ENCODE results near the gene LEAP2.

LEAP2 gene, protein sequence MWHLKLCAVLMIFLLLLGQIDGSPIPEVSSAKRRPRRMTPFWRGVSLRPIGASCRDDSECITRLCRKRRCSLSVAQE

DNA sequence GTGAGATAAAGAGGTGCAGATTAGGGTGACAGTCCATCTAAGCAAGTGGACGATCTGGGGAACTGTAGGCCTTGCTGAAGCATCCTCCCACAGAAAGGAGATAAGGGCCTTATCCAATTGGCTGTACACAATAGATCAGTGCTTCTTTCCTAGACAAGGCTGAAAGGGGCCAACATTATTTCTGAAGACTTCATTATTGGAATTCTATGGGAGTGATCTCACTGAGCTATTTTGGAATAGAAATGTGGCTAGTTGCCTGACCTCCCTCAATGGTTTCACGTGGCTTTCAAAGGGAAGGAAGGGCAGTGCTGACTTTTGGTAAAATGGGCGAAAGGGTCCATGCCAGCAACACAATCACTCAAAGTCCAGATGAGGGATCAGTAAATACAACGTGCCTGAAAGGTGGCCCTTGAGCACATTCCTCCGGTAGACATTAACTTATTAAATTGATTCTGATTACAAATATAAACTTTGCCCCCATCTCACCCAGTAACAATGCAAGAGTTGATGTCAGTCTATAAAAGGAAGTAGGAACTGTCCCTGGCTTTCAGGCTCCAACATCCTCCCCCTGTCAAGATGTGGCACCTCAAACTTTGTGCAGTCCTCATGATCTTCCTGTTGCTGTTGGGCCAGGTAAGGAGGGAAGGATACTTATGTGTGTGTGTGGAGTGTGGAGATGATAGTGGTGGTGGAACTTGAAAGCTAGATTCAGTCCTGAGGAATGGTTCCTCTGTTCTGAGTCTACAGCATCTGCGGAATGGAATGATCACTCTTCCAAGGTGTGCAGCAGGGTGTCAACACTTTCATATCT is at the start of gene LEAP2:
TSS of gene LEAP2 (plus strand) at position 550 of the 811 bp plus-strand sequence. CDS start at position 577, 27 bp downstream.
- DNase-seq, result peak; percentile 36

DNA sequence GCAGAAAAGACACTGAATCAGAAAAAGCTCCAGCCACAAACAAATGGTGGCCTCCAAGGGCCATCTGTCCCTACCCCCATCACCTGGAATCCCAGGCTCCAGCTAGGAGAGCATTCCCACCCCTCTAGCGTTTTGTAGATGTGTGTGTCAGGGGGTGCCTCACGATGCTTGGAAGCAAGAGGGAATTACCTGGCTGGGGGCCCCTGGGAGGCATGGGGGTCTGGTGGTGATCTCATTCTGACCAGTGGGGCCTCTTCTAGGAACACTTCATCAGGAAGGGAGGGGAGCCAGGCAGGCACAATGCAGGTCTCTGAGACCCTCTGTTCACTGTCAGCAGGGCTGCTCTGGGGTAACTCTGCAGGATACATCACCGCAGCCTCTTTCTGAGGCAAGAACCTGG is 49.0 kb upstream of the LEAP2 start:
- no peak for DNase-seq

- DNase-seq, result peak; percentile 37
Measured at GRCh38 chr5:132825033-132825833, 48.2 kb upstream of the LEAP2 start.

DNA sequence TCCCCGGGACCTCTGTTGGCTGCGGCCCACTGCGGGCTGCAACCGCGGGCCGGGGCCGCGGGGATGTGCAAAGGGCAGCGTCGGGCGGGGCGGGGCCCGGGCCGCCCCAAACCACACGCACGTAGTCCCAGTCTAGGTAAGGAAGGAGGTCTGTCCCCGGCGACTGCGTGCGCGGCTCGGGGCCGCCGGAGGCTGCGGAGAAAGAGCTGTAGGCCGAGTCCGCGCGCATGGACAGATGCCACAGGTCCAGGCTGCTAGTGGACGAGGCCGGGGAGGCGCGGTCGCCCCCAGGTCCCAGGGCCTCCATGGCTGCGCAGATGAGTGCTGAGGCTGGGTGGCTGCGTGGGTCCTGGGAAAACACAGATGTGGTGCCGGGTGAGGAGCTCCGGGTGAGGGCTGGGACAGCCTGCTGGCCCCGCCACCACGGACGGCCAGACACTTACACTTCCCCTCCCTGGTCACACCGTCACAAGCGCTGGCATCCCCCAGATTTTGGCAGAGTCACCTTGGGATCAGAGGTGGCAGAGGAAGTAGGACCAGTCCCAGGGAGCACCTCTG is 47.6 kb upstream of the LEAP2 start:
- DNase-seq, result no peak

GRCh38 chr5:132826424-132827082 is 46.9 kb upstream of the LEAP2 start:
- no peak for DNase-seq

DNA sequence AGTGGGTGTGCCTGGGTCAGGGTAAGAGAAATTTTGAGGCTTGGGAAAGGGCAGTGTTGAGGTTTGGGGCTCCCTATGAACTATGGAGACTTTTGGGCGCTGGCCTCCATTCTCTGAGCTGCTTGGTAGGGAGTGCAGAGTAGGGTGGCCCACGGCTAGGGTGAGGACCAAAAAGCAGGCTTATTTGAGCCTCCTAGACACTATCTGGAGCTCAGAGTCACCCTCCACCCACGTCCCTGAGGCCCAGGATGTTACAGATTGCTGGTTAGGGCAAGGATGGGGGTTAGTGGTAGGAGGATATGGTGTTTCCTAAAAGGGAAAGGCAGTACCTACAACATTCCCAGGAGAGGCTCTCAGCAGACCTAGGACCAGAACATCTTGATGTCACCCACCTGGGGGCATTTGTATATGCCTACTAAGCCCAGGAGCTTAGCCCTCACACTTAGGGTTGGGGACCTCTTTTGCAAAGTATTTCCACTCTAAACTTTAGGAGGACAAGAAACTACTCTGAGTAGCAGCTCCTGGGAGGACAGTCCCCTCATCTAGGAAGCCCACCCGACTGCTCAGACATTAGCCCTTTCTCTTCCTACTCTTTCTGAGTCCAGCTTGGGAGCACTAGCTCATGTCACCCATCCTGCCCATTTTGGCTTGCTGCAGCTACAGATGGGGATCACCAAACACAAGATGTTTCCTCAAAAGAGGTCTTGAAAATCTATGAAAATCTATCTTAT is 45.4 kb upstream of the LEAP2 start:
- no peak for DNase-seq

- DNase-seq, result no peak
Measured at GRCh38 chr5:132828846-132829494, 44.5 kb upstream of the LEAP2 start.

DNA sequence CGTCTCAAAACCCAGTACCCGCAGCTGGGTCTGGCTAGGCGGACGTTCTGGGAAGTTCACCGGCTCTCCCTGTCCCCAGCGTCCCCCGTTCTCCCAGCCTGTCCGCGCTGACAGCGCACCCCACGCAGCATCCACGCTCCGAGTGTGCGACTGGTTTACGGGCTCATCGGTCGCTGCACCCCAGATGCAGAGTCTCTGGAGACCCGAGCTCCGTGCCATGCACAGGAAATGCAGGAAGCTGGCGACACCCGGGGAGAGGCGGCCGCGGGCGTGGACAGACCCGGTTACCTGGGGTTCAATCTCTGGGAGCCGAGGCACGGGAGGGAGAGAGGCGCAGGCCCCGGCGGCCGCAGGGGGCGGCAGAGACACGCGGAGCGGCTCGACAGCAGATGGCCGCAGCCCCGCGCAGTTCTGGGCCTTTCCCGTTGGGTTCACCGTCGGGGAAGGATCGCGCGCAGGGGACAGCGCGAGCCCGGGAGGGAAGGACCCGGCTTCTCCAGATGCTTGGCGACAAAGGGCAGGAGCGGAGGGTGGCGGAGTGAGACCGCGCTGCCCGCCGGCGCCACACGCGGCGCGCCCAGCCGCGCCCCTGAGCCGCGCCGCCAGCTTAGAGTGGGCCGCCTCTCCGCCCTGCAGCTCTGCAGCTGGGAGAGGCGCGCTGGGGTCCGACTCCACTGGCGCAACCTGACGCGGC is 43.6 kb upstream of the LEAP2 start:
- peak; percentile 80 for DNase-seq

DNA sequence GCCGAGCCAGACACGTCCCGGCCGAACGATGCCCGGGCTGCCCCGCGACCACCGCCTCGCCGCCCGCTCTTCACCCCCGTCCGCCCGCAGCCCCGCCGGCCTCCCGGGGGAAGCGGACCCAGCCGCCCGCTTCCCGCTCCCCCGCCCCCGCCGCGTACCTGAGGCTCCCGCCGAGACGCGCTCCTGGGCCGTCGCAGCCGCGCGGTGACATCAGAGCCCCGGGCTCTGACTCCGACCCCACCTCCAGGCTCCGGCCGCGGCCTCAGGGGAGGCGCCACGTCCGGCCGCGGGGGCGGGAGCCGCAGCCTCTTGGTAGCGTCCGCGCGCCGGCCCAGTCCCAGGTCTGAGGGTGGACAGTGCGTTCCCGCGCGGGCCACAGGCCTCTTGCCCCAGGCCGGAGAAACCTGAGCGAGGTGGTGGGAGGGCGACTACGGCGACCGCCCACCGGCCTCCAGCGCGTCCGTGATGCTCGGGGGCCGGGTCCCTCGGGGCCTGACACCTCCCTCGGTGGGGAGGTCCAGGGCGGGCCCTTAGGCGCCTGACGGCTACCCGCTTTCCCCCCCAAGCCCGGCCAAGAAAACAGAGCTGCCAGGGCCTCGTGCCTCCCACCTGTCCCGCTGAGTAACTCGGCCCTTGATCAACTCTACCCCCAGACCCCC is 42.9 kb upstream of the LEAP2 start, which contains the start of gene SHROOM1:
TSS of gene SHROOM1 (minus strand) at position 212 of the 659 bp plus-strand sequence. CDS start 4,507 bp downstream, outside the sequence.
- DNase-seq, result peak; percentile 38

DNA sequence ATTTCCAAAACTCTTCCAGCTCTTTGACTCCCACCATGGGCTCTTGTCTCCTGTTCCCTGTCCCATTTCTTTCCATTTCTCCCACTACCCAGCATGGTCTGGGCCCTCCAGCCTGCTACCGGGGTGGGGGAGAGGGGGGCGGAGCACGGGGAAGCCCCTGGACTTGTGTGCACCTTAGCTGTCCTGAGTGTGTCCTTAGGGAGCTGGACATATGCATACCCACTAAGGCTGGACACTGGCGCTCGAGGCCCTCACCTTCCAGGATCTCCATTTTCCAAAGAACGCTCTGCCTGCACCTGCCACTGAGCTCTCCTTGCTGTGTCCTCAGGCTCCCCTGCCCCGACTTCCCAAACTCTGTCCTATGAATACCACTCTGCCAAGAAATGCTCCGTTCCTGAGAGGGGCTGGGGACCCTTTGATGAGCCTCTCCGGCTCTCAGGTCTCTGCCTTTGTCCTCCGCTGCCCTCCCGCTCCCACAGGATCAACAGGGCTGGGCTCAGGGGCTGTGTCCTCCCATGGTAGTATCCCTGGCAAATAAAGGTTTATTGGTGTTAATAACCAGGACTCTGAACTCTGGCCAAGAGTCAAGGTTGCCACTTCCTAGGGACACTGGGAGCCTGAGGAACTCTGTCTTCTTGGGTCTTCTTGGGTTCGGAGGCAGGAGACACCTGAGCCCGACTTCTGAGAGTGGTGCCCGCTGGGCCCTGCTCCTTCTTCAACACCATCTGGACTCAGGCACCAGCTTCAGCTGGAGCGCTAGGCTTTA is 42.2 kb upstream of the LEAP2 start:
- no peak for DNase-seq

DNA sequence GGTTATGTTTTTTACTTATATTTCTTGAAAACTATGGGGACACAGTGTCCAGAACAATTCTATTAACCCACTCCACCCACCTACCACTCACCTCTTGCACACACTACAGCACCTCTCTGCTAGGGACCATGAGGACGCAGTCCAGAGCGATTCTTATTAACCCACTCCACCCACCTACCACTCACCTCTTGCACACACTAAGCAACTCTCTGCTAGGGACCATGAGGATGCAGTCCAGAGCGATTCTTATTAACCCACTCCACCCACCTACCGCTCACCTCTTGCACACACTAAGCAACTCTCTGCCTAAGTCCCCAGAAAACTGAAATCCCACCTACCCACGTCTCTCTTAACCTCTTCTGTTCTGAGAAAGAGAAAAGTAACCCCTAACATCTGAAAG is 40.9 kb upstream of the LEAP2 start:
- DNase-seq, result no peak

DNA sequence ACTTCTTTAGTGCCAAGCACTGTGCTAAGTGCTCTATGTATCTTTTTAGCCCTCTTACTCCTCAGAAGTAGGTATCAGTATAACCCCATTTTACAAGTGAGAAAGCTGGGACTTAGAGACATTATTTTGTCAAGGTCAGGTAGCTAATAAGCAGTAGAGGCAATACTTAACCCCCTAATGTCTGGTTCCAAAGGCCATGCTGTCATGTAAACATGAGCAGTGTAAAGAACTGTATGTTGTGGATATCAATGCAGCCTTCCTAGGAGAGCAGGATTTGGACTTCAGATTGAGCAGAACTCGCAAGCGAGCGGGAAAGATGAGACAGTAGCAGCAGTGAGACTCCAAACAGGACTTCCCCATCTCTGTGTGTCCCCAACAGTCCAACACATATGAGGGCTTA is 39.4 kb upstream of the LEAP2 start:
- DNase-seq, result no peak

DNA sequence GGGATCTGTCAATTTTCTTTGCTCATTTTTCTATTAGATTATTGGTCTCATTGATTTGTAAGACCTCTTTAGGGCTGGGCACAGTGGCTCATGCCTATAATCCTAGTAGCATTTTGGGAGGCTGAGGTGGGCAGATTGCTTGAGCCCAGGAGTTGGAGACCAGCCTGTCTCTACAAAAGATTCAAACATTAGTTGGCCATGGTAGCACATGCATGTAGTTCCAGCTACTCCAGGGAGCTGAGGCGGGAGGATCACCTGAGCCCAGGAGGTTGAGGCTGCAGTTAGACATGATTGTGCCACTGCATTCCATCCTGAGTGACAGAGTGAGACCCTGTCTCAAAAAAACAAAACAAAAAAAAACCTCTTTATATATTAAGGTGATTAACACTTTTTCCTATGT is 36.6 kb upstream of the LEAP2 start:
- no peak for DNase-seq

- DNase-seq, result no peak
Measured at GRCh38 chr5:132837868-132838267, 35.6 kb upstream of the LEAP2 start.

- no peak for DNase-seq
Measured at GRCh38 chr5:132838516-132839282, 34.8 kb upstream of the LEAP2 start.

GRCh38 chr5:132839426-132840301 is 33.8 kb upstream of the LEAP2 start:
- no peak for DNase-seq

GRCh38 chr5:132840313-132840712 is 33.2 kb upstream of the LEAP2 start:
- DNase-seq, result no peak

- DNase-seq, result no peak
Measured at GRCh38 chr5:132840896-132841295, 32.6 kb upstream of the LEAP2 start.

Measured in hematopoietic multipotent progenitor cell treated with erythropoietin and hydrocortisone succinate and interleukin-3 and kit ligand, for 6 days (in vitro differentiated cells).